ENCODE data around the gene KLHDC9. TPM values are rescaled to one million over a fixed set of nuclear protein-coding genes. Genes with fewer than 3 reads are reported as not detected.
A peak's percentile ranks its signal among the peaks of the same experiment; 100 is the strongest.
"Not testable (repeated sequence)": the region's sequence is repeated elsewhere in the genome, so short reads cannot be mapped to it uniquely, and the experiment has no call there.

Gene KLHDC9
- total RNA-seq, 1 donor from 2014 or later = 6.5 TPM

DNA sequence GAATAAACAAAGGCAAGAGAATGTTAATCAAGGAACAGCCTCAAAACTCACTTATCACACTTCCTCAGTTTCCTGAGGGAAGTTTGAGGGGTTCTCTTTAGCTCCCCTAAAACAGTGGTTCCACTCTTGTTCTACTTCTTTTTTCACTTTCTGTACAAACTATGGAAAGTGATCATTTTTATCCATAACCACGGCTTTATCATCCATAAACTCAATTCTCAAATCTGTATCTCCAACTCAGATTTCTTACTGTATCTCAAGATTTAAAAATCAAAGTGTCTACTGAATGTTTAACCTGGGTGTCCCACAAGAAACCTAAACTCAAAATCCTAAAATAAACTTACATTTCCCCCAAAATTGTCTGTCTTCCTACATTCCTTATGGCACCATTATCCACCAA is 15.8 kb downstream of the KLHDC9 start:
- no peak overlapping the region for H3K4me3 ChIP-seq (ENCODE audit: low read depth, low read length)
- DNase-seq (ENCODE audit: low read depth) = no peak
- TF ChIP-seq, protein P1, sequence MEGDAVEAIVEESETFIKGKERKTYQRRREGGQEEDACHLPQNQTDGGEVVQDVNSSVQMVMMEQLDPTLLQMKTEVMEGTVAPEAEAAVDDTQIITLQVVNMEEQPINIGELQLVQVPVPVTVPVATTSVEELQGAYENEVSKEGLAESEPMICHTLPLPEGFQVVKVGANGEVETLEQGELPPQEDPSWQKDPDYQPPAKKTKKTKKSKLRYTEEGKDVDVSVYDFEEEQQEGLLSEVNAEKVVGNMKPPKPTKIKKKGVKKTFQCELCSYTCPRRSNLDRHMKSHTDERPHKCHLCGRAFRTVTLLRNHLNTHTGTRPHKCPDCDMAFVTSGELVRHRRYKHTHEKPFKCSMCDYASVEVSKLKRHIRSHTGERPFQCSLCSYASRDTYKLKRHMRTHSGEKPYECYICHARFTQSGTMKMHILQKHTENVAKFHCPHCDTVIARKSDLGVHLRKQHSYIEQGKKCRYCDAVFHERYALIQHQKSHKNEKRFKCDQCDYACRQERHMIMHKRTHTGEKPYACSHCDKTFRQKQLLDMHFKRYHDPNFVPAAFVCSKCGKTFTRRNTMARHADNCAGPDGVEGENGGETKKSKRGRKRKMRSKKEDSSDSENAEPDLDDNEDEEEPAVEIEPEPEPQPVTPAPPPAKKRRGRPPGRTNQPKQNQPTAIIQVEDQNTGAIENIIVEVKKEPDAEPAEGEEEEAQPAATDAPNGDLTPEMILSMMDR (conservative IDR thresholded peaks at IDR 0.05; ENCODE audit: low read depth, low read length) = no peak

DNA sequence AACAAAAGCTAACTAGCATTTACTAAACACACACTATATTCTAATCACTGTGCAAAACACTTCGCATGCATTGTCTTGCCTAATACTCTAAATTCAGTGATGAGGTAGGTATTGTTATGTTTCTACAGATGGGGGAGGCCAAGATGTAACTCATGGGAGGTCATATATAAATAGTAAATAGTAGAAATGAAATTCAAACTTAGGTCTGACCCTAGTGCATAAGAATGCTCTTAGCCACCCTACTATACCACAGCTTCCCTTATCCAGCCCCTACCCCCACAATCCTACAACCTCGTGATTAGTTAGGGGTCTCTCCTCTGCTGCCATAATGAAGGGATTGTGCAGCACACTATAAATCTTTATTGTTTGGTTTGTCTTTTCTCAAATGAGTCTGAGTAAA is 16.4 kb downstream of the KLHDC9 start:
- DNase-seq (ENCODE audit: low read depth) = no peak
- no peak overlapping the region for H3K4me3 ChIP-seq (ENCODE audit: low read depth, low read length)
- TF ChIP-seq, protein P1 (conservative IDR thresholded peaks at IDR 0.05; ENCODE audit: low read depth, low read length) = no peak

DNA sequence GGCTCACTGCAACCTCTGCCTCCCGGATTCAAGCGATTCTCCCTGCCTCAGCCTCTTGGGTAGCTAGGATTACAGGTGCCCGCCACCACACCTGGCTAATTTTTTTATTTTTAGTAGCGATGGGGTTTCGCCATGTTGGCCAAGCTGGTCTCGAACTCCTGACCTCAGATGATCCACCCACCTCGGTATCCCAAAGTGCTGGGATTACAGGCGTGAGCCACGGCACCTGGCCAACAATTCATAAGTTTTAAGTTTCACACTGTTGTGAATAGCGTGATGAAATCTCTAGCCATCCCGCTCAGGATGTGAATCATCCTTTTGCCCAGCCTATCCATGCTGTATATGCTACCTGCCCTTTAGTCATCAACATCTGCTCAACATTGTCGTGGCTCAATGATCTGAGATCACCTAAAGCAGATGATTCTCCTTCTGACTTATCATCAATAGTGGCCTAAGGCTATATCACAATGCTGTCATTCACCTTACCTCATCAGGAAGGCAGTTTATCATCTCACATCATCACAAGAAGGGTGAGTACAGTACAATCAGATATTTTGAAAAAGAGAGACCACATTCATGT is 17.1 kb downstream of the KLHDC9 start:
- TF ChIP-seq, protein P1 (conservative IDR thresholded peaks at IDR 0.05; ENCODE audit: low read depth, low read length) = no peak
- H3K4me3 ChIP-seq (ENCODE audit: low read depth, low read length) = no peak overlapping the region
- peak; percentile 86 for DNase-seq (ENCODE audit: low read depth)

DNA sequence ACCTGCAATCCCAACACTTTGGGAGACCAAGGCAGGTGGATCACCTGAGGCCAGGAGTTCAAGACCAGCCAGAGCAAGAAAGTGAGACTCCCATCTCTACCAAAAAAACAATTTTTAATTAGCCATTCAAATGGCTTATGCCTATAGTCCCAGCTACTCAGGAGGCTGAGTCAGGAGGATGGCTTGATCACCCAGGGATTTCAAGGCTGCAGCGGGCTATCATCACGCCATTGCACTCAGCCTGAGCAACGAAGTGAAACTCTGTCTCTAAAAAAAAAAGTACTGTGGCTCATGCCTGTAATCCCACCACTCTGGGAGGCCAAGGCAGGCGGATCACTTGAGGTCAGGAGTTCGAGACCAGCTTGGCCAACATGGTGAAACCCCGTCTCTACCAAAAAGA is 17.8 kb downstream of the KLHDC9 start:
- H3K4me3 ChIP-seq (ENCODE audit: low read depth, low read length) = not testable (repeated sequence)

DNA sequence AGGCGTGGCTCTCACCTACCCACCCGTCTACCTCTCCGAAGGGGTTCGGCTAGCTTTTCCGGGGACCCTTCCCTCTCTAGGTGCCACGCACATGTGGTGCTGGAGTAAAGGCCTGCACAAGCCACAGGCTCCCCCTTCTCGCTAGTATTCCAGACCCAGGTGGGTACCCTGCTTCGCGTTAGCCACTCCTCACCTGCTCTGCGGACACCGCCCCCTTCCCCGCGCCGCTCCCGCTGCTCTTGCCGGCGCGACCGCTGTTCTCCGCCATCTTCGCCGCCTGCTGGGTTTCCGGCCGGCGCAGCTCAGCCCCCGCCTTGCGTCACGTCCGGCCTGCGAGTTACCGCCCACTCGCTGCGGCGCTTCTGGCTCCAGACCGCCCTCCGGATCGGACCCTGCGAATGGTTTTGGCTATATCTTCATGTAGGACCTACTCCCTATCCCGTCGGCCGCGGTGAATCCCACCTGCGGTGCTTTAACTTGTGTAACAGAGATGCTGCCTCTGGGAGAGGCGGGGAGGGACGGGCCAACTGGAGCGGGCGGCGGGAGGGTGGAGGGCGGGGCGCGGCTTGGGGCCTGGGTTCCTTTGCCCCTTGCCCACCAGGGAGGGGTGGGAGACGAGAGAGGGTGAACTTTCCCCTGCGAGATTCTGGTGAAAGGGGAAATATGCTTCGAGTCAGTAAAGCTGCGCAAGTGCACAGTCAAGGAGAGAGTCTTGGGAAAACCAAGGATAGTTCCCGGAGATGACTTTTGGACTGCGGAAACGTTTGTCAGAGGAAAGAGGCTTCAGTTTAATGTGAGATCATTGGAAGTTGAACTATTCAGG is 19.8 kb downstream of the KLHDC9 start, which contains the start of the genes NIT1 and PFDN2:
NIT1 (plus strand) TSS at position 347 of the 823 bp plus-strand sequence; CDS start at position 419, 72 bp downstream.
PFDN2 (minus strand) TSS at position 279 of the 823 bp plus-strand sequence; CDS start at position 268, 11 bp downstream.
- DNase-seq (ENCODE audit: low read depth) = no peak
- TF ChIP-seq, protein P1 (conservative IDR thresholded peaks at IDR 0.05; ENCODE audit: low read depth, low read length) = no peak

More for the DNA sequence above, 17.8 kb downstream of the KLHDC9 start:
- DNase-seq (ENCODE audit: low read depth) = not testable (repeated sequence)

DNA sequence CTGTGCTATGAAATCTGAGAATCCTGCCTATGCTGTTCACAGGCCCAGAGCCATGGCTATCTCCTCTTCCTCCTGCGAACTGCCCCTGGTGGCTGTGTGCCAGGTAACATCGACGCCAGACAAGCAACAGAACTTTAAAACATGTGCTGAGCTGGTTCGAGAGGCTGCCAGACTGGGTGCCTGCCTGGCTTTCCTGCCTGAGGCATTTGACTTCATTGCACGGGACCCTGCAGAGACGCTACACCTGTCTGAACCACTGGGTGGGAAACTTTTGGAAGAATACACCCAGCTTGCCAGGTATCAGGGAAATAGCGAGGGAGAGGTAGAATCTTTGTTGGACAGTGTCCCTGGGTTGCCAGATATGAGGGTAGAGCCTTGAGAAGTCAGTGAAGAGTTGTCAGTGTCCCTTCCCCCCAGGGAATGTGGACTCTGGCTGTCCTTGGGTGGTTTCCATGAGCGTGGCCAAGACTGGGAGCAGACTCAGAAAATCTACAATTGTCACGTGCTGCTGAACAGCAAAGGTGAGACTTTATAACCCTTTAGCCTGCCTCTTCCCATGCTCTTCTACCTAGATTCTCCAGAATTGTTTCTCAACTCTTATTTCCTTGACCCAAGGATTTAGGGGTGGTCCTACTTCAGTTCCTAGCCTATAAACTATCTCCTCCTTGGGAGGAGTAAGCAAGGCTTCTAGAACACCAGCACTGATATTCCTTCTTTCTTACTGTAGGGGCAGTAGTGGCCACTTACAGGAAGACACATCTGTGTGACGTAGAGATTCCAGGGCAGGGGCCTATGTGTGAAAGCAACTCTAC is 21.1 kb downstream of the KLHDC9 start:
- TF ChIP-seq, protein P1 (conservative IDR thresholded peaks at IDR 0.05; ENCODE audit: low read depth, low read length) = peak; percentile 54
- DNase-seq (ENCODE audit: low read depth) = peak; percentile 71
- H3K4me3 ChIP-seq (ENCODE audit: low read depth, low read length) = peak overlapping the region; percentile 86

More for the DNA sequence above, 19.8 kb downstream of the KLHDC9 start, which contains the start of the genes NIT1 and PFDN2:
- peak within 1 kb of the TSS; percentile 86 for H3K4me3 ChIP-seq (ENCODE audit: low read depth, low read length)
